HG03521 (cell line): Measurements from ENCODE around the gene ZNF804A.

ENCODE experiments used
- ATAC-seq: cut with Tn5 transposase; IDR thresholded peaks from one replicate; pipeline ENCODE4 v1.9.1; 2021; ENCODE audit warnings: mild to moderate bottlenecking, moderate library complexity; ENCODE audit not compliant: unreplicated experiment

The ZNF804A gene

GRCh38 chr2:184921676-184922075 lies 323.3 kb downstream of the ZNF804A start:
- ATAC-seq, result no peak

GRCh38 chr2:184923751-184924150 lies 325.4 kb downstream of the ZNF804A start:
- ATAC-seq, result no peak

GRCh38 chr2:184927040-184927439 lies 328.7 kb downstream of the ZNF804A start:
- ATAC-seq, result no peak

GRCh38 chr2:184936761-184937160 lies 338.4 kb downstream of the ZNF804A start:
- ATAC-seq, result no peak

- ATAC-seq, result no peak
Observed at GRCh38 chr2:184938221-184938985, 340.1 kb downstream of the ZNF804A start.

GRCh38 chr2:184945326-184945725 lies 347.0 kb downstream of the ZNF804A start:
- no peak for ATAC-seq

- ATAC-seq, result no peak
Observed at GRCh38 chr2:184945824-184946223, 347.5 kb downstream of the ZNF804A start.

GRCh38 chr2:184956856-184957255 lies 358.5 kb downstream of the ZNF804A start:
- ATAC-seq, result no peak

- ATAC-seq, result no peak
Observed at GRCh38 chr2:184971546-184972068, 373.3 kb downstream of the ZNF804A start.
